Body of pancreas (tissue), 4 donors: ENCODE results near the gene WDR7.

ENCODE experiments used
- POLR2A ChIP-seq, 3 donors: fragments of 450-650 bp; IDR thresholded peaks; one replicate each; pipeline ENCODE4 v1.6.1; 2016; ENCODE audit warnings: antibody characterized with exemption in 3 of 3, mild to moderate bottlenecking in 2 of 3
- TF ChIP-seq, protein P1 (sequence below), 7 experiments: fragments of 450-650 bp in 4 of 7; fragments of 200-600 bp in 3 of 7; sonication (generic) in 3 of 7; IDR thresholded peaks; one replicate each; pipeline ENCODE4 v1.5.1; 2016 to 2019; ENCODE audit warnings: antibody characterized with exemption in 7 of 7

DNA sequence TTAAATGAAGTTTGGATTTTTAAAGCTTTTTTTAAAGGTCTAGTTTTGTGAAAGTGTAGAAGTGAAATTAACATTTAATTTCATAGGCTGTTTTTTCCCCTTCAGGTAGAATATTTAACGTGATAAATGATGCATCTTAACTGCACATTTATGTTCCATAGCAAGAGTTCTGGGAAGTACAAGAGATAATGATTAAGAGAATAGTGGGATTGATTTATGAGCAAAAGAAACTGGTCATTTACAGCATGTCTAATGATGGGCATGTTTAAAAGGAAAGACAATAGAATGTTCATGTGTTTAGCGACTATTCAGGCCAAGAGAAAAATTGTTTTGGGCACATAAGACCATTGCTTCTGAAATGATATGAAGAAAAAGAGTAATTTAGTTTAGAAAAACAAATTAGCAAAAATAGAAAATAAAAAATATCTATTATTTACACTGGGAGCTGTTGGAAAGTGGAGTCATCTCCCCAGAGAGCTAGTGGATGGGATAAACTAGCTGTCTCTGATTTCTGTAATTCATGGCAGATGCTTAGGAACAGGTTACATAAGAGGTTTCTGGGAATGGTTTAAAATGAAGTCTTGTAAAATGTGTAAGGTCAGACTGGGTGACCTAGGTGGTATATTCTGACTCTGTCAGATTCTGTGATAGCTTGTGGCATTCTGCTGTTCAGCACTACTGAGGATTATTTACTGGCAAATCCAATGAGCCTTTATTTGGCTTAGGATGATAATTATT, 60.7 kb downstream of the WDR7 start:
- TF ChIP-seq, protein P1, sequence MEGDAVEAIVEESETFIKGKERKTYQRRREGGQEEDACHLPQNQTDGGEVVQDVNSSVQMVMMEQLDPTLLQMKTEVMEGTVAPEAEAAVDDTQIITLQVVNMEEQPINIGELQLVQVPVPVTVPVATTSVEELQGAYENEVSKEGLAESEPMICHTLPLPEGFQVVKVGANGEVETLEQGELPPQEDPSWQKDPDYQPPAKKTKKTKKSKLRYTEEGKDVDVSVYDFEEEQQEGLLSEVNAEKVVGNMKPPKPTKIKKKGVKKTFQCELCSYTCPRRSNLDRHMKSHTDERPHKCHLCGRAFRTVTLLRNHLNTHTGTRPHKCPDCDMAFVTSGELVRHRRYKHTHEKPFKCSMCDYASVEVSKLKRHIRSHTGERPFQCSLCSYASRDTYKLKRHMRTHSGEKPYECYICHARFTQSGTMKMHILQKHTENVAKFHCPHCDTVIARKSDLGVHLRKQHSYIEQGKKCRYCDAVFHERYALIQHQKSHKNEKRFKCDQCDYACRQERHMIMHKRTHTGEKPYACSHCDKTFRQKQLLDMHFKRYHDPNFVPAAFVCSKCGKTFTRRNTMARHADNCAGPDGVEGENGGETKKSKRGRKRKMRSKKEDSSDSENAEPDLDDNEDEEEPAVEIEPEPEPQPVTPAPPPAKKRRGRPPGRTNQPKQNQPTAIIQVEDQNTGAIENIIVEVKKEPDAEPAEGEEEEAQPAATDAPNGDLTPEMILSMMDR (IDR thresholded peaks at IDR 0.05) = no peak
- no peak for TF ChIP-seq POLR2A (IDR thresholded peaks at IDR 0.05)
